Measurements from ENCODE around the gene MFAP4.

Gene MFAP4

DNA sequence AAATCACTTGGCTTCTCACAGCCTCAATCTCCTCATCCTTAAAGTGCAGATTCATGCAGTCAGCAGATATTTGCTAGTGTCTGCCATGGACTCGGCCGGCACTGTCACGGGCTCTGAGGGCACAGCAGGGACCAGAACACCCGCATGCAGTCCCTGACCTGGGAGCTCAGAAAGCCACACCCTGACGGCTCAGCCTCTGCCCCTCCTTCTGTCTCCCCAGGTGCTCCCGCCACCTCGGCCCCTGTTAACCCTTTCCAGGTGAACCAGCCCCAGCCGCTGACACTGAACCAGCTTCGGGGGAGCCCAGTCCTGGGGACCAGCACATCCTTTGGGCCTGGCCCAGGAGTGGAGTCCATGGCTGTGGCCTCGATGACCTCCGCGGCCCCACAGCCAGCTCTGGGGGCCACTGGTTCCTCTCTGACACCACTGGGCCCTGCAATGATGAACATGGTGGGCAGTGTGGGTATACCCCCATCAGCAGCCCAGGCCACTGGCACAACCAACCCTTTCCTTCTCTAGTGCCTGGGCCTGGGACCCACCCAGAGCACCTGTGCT is 53.2 kb downstream of the MFAP4 start (continued):
- TF ChIP-seq ZNF132 (tag by site-specific recombination; IDR thresholded peaks at IDR 0.05; ENCODE audit: borderline replicate concordance) (no peak), ZNF626 (tag by site-specific recombination; IDR thresholded peaks at IDR 0.05) (no peak), ZSCAN23 (tag by site-specific recombination; IDR thresholded peaks at IDR 0.05) (no peak)
- TF ChIP-seq, protein P1, sequence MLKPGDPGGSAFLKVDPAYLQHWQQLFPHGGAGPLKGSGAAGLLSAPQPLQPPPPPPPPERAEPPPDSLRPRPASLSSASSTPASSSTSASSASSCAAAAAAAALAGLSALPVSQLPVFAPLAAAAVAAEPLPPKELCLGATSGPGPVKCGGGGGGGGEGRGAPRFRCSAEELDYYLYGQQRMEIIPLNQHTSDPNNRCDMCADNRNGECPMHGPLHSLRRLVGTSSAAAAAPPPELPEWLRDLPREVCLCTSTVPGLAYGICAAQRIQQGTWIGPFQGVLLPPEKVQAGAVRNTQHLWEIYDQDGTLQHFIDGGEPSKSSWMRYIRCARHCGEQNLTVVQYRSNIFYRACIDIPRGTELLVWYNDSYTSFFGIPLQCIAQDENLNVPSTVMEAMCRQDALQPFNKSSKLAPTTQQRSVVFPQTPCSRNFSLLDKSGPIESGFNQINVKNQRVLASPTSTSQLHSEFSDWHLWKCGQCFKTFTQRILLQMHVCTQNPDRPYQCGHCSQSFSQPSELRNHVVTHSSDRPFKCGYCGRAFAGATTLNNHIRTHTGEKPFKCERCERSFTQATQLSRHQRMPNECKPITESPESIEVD (tag by site-specific recombination; IDR thresholded peaks at IDR 0.05) = no peak
